SK-N-SH (cell line): ENCODE measurements around the gene NECAB2. TPM values are rescaled to one million over a fixed set of nuclear protein-coding genes. Genes with fewer than 3 reads are reported as not detected.

Source experiments
- CTCF ChIA-PET: fragments of 300-600, 350-600 bp; formaldehyde crosslinking; extraction: SDS; loops from one replicate; lab custom pipeline; 2021; lab: Yijun Ruan, JAX
- POLR2A ChIA-PET: fragments of 350-600 bp; sonication (Branson Sonifier 250); formaldehyde crosslinking; extraction: SDS; loops from one replicate; lab custom pipeline; 2020; ENCODE audit warnings: antibody characterized with exemption, inconsistent platforms; lab: Yijun Ruan, JAX
- DNase-seq: peaks from one replicate; pipeline ENCODE4 v3.0.0; 2012
- H2AFZ ChIP-seq: fragments of 200-600 bp; sonication (generic); 2 replicates; pipeline ENCODE4 v1.8.1; 2016; ENCODE audit warnings: antibody characterized with exemption, mild to moderate bottlenecking, low read depth
- H3F3A ChIP-seq: fragments of 200-600 bp; sonication (generic); replicated peaks from 2 replicates; pipeline ENCODE3; 2016; ENCODE audit warnings: antibody characterized with exemption, mild to moderate bottlenecking; ENCODE audit not compliant: insufficient read depth
- H3K27ac ChIP-seq, 2 experiments: fragments of 200-500 bp in 1 of 2; fragments of 200-600 bp in 1 of 2; sonication (Bioruptor generic) in 1 of 2; sonication (generic), shearing (Covaris generic) in 1 of 2; 2 replicates each; pipeline versions ENCODE4 v1.5.1 to v1.6.1; 2014 to 2016; ENCODE audit warnings: low read depth in 2 of 2, inconsistent platforms in 1 of 2, low read length in 1 of 2, mild to moderate bottlenecking in 1 of 2, mixed read lengths in 1 of 2
- H3K27me3 ChIP-seq: fragments of 200-600 bp; sonication (generic), shearing (Covaris generic); 2 replicates; pipeline ENCODE4 v1.6.1; 2016; ENCODE audit warnings: mixed run types; ENCODE audit not compliant: insufficient read depth
- H3K36me3 ChIP-seq, 2 experiments: fragments of 200-500 bp in 1 of 2; fragments of 200-600 bp in 1 of 2; sonication (Bioruptor generic) in 1 of 2; sonication (generic) in 1 of 2; replicated peaks in 1 of 2; 2 replicates each; pipeline versions ENCODE3 to v1.5.1; 2014 to 2016; ENCODE audit warnings: low read length in 1 of 2, mild to moderate bottlenecking in 1 of 2; ENCODE audit not compliant: insufficient read depth in 2 of 2, control insufficient read depth in 1 of 2
- H3K4me1 ChIP-seq, 2 experiments: fragments of 200-500 bp in 1 of 2; fragments of 200-600 bp in 1 of 2; sonication (Bioruptor generic) in 1 of 2; sonication (generic), shearing (Covaris generic) in 1 of 2; 2 replicates each; pipeline versions ENCODE4 v1.5.1 to v1.6.1; 2014 to 2016; ENCODE audit warnings: low read depth in 1 of 2, low read length in 1 of 2, mixed run types in 1 of 2; ENCODE audit not compliant: insufficient read depth in 2 of 2, control insufficient read depth in 1 of 2
- H3K4me2 ChIP-seq: fragments of 200-600 bp; sonication (generic), shearing (Covaris generic); 2 replicates; pipeline ENCODE4 v1.6.1; 2017; ENCODE audit warnings: mixed run types
- H3K4me3 ChIP-seq, 2 experiments: fragments of 200-500 bp in 1 of 2; fragments of 200-600 bp in 1 of 2; sonication (Bioruptor generic) in 1 of 2; sonication (generic), shearing (Covaris generic) in 1 of 2; 2 replicates each; pipeline versions ENCODE4 v1.5.1 to v1.8.1; 2014 to 2016; ENCODE audit warnings: low read depth in 2 of 2, inconsistent platforms in 1 of 2, low read length in 1 of 2, mild to moderate bottlenecking in 1 of 2, mixed read lengths in 1 of 2, moderate library complexity in 1 of 2
- H3K79me2 ChIP-seq: fragments of 200-600 bp; sonication (generic); 2 replicates; pipeline ENCODE4 v1.8.1; 2017; ENCODE audit warnings: mild to moderate bottlenecking; ENCODE audit not compliant: insufficient read depth
- H3K9ac ChIP-seq: fragments of 200-600 bp; sonication (generic); 2 replicates; pipeline ENCODE4 v1.6.1; 2017; ENCODE audit warnings: mixed run types
- H3K9me2 ChIP-seq: fragments of 200-600 bp; sonication (generic); 2 replicates; pipeline ENCODE4 v1.6.1; 2017; ENCODE audit warnings: mixed run types
- H3K9me3 ChIP-seq: fragments of 200-600 bp; sonication (generic); 2 replicates; pipeline ENCODE4 v1.6.1; 2017; ENCODE audit warnings: mixed run types, mild to moderate bottlenecking, moderate library complexity
- H4K20me1 ChIP-seq: fragments of 200-600 bp; sonication (generic); 2 replicates; pipeline ENCODE4 v1.6.1; 2017; ENCODE audit warnings: mild to moderate bottlenecking, mixed run types; ENCODE audit not compliant: insufficient read depth
- CHD2 ChIP-seq: fragments of 150-350 bp; IDR thresholded peaks from 2 replicates; pipeline ENCODE4 v1.6.1; 2018; ENCODE audit warnings: low read length; ENCODE audit not compliant: partially characterized antibody
- CTCF ChIP-seq: fragments of 200-600 bp; sonication (generic); IDR thresholded peaks from 2 replicates; pipeline ENCODE4 v1.6.1; 2017; ENCODE audit warnings: antibody characterized with exemption, mild to moderate bottlenecking, moderate library complexity
- ELF1 ChIP-seq: IDR thresholded peaks from 2 replicates; pipeline ENCODE4 v1.4.0; 2012
- EP300 ChIP-seq, 2 experiments: IDR thresholded peaks; 2 replicates each; pipeline versions ENCODE4 v1.4.0 to v1.6.1; 2012; ENCODE audit warnings: borderline replicate concordance in 1 of 2, low read depth in 1 of 2, low read length in 1 of 2
- EZH2phosphoT487 ChIP-seq: fragments of 200-600 bp; sonication (generic); IDR thresholded peaks from 2 replicates; pipeline ENCODE4 v1.6.1; 2017; ENCODE audit warnings: low read depth, mixed run types, mild to moderate bottlenecking, antibody characterized with exemption, moderate library complexity, borderline replicate concordance
- FOSL2 ChIP-seq: IDR thresholded peaks from 2 replicates; pipeline ENCODE4 v1.4.0; 2012; ENCODE audit warnings: low read depth, mild to moderate bottlenecking, moderate library complexity, borderline replicate concordance
- FOXJ3 ChIP-seq: sonication (generic); formaldehyde crosslinking; IDR thresholded peaks from 2 replicates; pipeline ENCODE4 v1.5.1; 2020; ENCODE audit warnings: mild to moderate bottlenecking, missing genetic modification reagents
- FOXM1 ChIP-seq: IDR thresholded peaks from 2 replicates; pipeline ENCODE4 v1.4.0; 2012; ENCODE audit warnings: low read depth, mild to moderate bottlenecking
- GABPA ChIP-seq: IDR thresholded peaks from 2 replicates; pipeline ENCODE4 v1.4.0; 2012; ENCODE audit warnings: low read depth, mild to moderate bottlenecking
- JUND ChIP-seq: IDR thresholded peaks from 2 replicates; pipeline ENCODE4 v1.4.0; 2012
- MEF2A ChIP-seq: IDR thresholded peaks from 2 replicates; pipeline ENCODE4 v1.4.0; 2012; ENCODE audit warnings: low read depth, borderline replicate concordance
- MXI1 ChIP-seq: IDR thresholded peaks from 2 replicates; pipeline ENCODE4 v1.6.1; 2012; ENCODE audit warnings: mild to moderate bottlenecking, low read depth, low read length, improper control_type of control experiment
- NFIC ChIP-seq: IDR thresholded peaks from 2 replicates; pipeline ENCODE4 v1.4.0; 2012; ENCODE audit warnings: borderline replicate concordance
- NRF1 ChIP-seq: IDR thresholded peaks from 2 replicates; pipeline ENCODE4 v1.6.1; 2012; ENCODE audit warnings: low read depth, mild to moderate bottlenecking, low read length
- POLR2AphosphoS5 ChIP-seq: IDR thresholded peaks from 2 replicates; pipeline ENCODE4 v1.6.1; 2012; ENCODE audit warnings: low read depth, low read length
- RAD21 ChIP-seq: IDR thresholded peaks from 2 replicates; pipeline ENCODE4 v1.6.1; 2012; ENCODE audit warnings: mild to moderate bottlenecking, low read length
- RCOR1 ChIP-seq: fragments of 150-350 bp; IDR thresholded peaks from 2 replicates; pipeline ENCODE4 v1.6.1; 2017; ENCODE audit warnings: antibody characterized with exemption, low read length
- RFX5 ChIP-seq: IDR thresholded peaks from 2 replicates; pipeline ENCODE4 v1.6.1; 2012; ENCODE audit warnings: mild to moderate bottlenecking, improper control_type of control experiment, low read length
- RXRA ChIP-seq: IDR thresholded peaks from 2 replicates; pipeline ENCODE4 v1.4.0; 2012; ENCODE audit warnings: low read depth, mild to moderate bottlenecking, borderline replicate concordance
- SIN3A ChIP-seq: IDR thresholded peaks from 2 replicates; pipeline ENCODE4 v1.6.1; 2012; ENCODE audit warnings: low read depth, mild to moderate bottlenecking, low read length, moderate library complexity, borderline replicate concordance
- SMC3 ChIP-seq: IDR thresholded peaks from 2 replicates; pipeline ENCODE4 v1.6.1; 2012; ENCODE audit warnings: low read depth, low read length, improper control_type of control experiment
- TAF1 ChIP-seq: IDR thresholded peaks from 2 replicates; pipeline ENCODE4 v1.6.1; 2012; ENCODE audit warnings: low read depth, mild to moderate bottlenecking, low read length, moderate library complexity, borderline replicate concordance
- USF1 ChIP-seq: IDR thresholded peaks from 2 replicates; pipeline ENCODE4 v1.4.0; 2012; ENCODE audit warnings: low read depth, borderline replicate concordance
- WGBS: methylation state at CpG from one replicate; pipeline ENCODE4 v1.1.6; 2017; ENCODE audit warnings: low lambda C conversion rate; 5-methylcytosine and 5-hydroxymethylcytosine counted together
- polyA plus RNA-seq, 3 experiments: library from polyadenylated mRNA; depleted of rRNA; stranded (reverse); fragments of >200 nt; gene quantifications; 2 replicates each; pipeline ENCODE4 v1.2.3, GENCODE V29; 2012
- TF ChIP-seq, protein P1 (sequence below): fragments of 150-350 bp; IDR thresholded peaks from 2 replicates; pipeline ENCODE4 v1.6.1; 2017; ENCODE audit warnings: antibody characterized with exemption, low read length, low read depth, borderline replicate concordance
- TF ChIP-seq, protein P2 (sequence below): IDR thresholded peaks from 2 replicates; pipeline ENCODE4; 2012

NECAB2 gene
- polyA plus RNA-seq, 1 of the 3 experiments (the other 2 are of a cell fraction) = 0.58 TPM

DNA sequence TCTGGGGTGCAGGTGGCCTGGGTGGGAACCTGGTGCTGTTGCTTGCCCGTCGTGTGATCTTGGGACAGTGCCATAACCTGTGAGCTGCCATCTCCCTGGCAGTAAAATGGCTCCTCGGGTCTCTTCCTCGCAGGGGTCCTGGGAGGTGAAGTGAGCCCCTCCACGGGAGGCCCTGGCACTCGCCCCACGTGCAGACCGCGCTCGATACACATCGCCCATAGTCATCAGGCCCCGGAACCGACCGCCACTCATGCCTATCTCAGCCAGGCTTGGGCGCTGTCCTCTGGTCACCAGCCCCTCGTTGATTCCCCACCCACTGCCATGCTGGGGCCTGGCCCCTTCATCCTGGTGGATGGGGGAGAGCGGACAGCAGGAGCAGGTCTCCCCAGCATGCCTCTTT, 36.5 kb upstream of the NECAB2 start:
- no peaks in the 10 kb centered on the region for H3K79me2 ChIP-seq
- H3K9me3 ChIP-seq = no peaks in the 10 kb centered on the region
- H3K4me1 ChIP-seq = peaks cover 0 to 11% of the 10 kb centered on the region in 2 experiments; a peak in 1 of 4 replicates
- H3K9ac ChIP-seq = no peak overlapping the region
- H3K27me3 ChIP-seq = no peaks in the 10 kb centered on the region
- no peak overlapping the region for H3K27ac ChIP-seq
- H3F3A ChIP-seq = no peaks in the 10 kb centered on the region
- POLR2A ChIA-PET = no interaction called here
- H4K20me1 ChIP-seq = no peaks in the 10 kb centered on the region
- 90% methylated on average over 17 of the region's 17 CpGs for WGBS
- TF ChIP-seq SMC3 (no peak), POLR2AphosphoS5 (no peak), CHD2 (no peak), USF1 (no peak), EP300 (IDR thresholded peaks at IDR 0.05; ENCODE audit: borderline replicate concordance in 1 of 2, low read depth in 1 of 2, low read length in 1 of 2) (no peak), FOXJ3 (CRISPR knock-in tag) (no peak), GABPA (no peak), RCOR1 (no peak), ELF1 (no peak), RFX5 (no peak), MEF2A (no peak), TAF1 (no peak), NRF1 (no peak), NFIC (no peak), RAD21 (no peak), JUND (no peak), FOSL2 (no peak)
- TF ChIP-seq, protein P1, sequence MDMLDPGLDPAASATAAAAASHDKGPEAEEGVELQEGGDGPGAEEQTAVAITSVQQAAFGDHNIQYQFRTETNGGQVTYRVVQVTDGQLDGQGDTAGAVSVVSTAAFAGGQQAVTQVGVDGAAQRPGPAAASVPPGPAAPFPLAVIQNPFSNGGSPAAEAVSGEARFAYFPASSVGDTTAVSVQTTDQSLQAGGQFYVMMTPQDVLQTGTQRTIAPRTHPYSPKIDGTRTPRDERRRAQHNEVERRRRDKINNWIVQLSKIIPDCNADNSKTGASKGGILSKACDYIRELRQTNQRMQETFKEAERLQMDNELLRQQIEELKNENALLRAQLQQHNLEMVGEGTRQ = no peak
- TF ChIP-seq, protein P2, sequence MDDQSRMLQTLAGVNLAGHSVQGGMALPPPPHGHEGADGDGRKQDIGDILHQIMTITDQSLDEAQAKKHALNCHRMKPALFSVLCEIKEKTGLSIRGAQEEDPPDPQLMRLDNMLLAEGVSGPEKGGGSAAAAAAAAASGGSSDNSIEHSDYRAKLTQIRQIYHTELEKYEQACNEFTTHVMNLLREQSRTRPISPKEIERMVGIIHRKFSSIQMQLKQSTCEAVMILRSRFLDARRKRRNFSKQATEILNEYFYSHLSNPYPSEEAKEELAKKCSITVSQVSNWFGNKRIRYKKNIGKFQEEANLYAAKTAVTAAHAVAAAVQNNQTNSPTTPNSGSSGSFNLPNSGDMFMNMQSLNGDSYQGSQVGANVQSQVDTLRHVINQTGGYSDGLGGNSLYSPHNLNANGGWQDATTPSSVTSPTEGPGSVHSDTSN = no peak
- TF ChIP-seq, all 33 proteins: peak for 0
- no peaks in the 10 kb centered on the region for H3K9me2 ChIP-seq
- no peaks in the 10 kb centered on the region for H3K36me3 ChIP-seq
- no peak overlapping the region for H2AFZ ChIP-seq
- H3K4me3 ChIP-seq = no peak overlapping the region
- CTCF ChIA-PET = interaction anchor here (0.6 to 4.1 kb wide), 5 partner anchors 22 to 683 kb away, joined by 3 to 17 read pairs (median 6); partner anchors contain the start of gene OSGIN1
- DNase-seq = no peak
- H3K4me2 ChIP-seq = no peak overlapping the region

DNA sequence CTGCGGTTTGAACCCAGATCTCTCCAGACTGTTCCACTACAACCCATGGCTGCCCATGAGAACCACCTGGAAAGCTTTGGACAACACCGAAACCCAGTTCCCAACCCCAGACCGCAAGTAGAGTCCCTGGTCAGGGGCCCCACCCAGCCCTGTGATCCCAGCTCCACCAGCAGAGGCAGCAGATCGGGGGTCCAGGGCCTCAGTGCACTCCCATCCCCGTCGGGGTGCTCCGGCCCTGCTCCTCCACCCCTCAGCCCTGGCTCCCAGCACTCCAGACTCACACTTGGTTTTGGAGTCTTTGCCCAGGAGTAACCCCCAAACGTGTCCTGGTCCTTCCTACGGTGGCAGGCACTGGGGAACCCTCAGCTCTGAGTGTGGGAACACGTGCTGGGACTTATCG, 35.7 kb upstream of the NECAB2 start:
- Histone ChIP-seq H2AFZ (no peak overlapping the region), H3K27me3 (no peaks in the 10 kb centered on the region), H3K4me2 (no peak overlapping the region), H3K79me2 (no peaks in the 10 kb centered on the region), H3K9me3 (no peaks in the 10 kb centered on the region), H3K9ac (no peak overlapping the region), H3K9me2 (no peaks in the 10 kb centered on the region), H3F3A (no peaks in the 10 kb centered on the region), H3K27ac (no peak overlapping the region), H4K20me1 (no peaks in the 10 kb centered on the region), H3K36me3 (no peaks in the 10 kb centered on the region), H3K4me3 (no peak overlapping the region), H3K4me1 (peaks cover 0 to 11% of the 10 kb centered on the region in 2 experiments; a peak in 1 of 4 replicates)
- ChIA-PET POLR2A (no interaction called here), CTCF (interaction anchor here (0.8 to 3.1 kb wide), 2 partner anchors 24 to 133 kb away, joined by 3 to 11 read pairs; no protein-coding TSS in a partner anchor)
- no peak for DNase-seq
- 88% methylated on average over 10 of the region's 11 CpGs for WGBS
- TF ChIP-seq, protein P1 = no peak
- TF ChIP-seq MXI1 = no peak
- TF ChIP-seq SIN3A = no peak
- no peak for TF ChIP-seq RCOR1
- no peak for TF ChIP-seq CTCF
- no peak for TF ChIP-seq FOXM1
- TF ChIP-seq SMC3 = no peak
- no peak for TF ChIP-seq EZH2phosphoT487
- TF ChIP-seq RAD21 = no peak
- TF ChIP-seq RXRA = no peak
